ENCODE data around the gene NUP133. TPM values are rescaled to one million over a fixed set of nuclear protein-coding genes. Genes with fewer than 3 reads are reported as not detected.

NUP133 gene
- total RNA-seq, 4 donors from 2014 or later: 15.4 to 40.4 (median 25.5) TPM

GRCh38 chr1:229411434-229412055, 96.6 kb downstream of the NUP133 start:
- no peak overlapping the region for H3K4me3 ChIP-seq
- H3K27ac ChIP-seq: no peak overlapping the region
- no peak for DNase-seq
- no peaks in the 10 kb centered on the region for H3K36me3 ChIP-seq
- H3K27me3 ChIP-seq: peaks cover 0 to 4% of the 10 kb centered on the region in 2 donors
- peaks cover 0 to 33% (median 0%) of the 10 kb centered on the region in 4 donors for H3K4me1 ChIP-seq
- TF ChIP-seq, protein P1, sequence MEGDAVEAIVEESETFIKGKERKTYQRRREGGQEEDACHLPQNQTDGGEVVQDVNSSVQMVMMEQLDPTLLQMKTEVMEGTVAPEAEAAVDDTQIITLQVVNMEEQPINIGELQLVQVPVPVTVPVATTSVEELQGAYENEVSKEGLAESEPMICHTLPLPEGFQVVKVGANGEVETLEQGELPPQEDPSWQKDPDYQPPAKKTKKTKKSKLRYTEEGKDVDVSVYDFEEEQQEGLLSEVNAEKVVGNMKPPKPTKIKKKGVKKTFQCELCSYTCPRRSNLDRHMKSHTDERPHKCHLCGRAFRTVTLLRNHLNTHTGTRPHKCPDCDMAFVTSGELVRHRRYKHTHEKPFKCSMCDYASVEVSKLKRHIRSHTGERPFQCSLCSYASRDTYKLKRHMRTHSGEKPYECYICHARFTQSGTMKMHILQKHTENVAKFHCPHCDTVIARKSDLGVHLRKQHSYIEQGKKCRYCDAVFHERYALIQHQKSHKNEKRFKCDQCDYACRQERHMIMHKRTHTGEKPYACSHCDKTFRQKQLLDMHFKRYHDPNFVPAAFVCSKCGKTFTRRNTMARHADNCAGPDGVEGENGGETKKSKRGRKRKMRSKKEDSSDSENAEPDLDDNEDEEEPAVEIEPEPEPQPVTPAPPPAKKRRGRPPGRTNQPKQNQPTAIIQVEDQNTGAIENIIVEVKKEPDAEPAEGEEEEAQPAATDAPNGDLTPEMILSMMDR (IDR thresholded peaks at IDR 0.05): no peak
- no peak for TF ChIP-seq POLR2A (IDR thresholded peaks at IDR 0.05)
- H3K9me3 ChIP-seq: no peaks in the 10 kb centered on the region

- H3K27ac ChIP-seq: no peak overlapping the region
- H3K4me3 ChIP-seq: no peak overlapping the region
- peaks cover 0 to 4% of the 10 kb centered on the region in 2 donors for H3K27me3 ChIP-seq
- TF ChIP-seq POLR2A (IDR thresholded peaks at IDR 0.05): no peak
- TF ChIP-seq, protein P1 (IDR thresholded peaks at IDR 0.05): no peak
- peaks cover 0 to 33% (median 0%) of the 10 kb centered on the region in 4 donors for H3K4me1 ChIP-seq
- H3K9me3 ChIP-seq: no peaks in the 10 kb centered on the region
- no peaks in the 10 kb centered on the region for H3K36me3 ChIP-seq
- no peak for DNase-seq
Measured at GRCh38 chr1:229410692-229411433, 97.3 kb downstream of the NUP133 start.

DNA sequence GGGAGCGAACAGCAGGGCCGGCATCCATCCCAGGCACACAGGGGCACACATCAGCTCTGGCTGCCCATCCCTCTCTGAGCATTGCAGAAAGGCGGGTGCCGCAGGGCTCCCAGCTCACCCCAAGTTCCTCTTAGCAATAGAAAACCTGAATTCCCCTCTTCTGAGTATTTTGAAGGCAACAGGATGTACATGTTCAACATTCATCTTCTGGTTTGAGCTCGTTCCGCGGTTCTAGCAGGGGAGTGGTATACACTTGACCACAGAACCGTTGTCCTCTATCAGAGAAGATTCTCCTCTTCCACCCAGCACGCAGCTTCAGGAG, 97.8 kb downstream of the NUP133 start:
- H3K4me1 ChIP-seq: peaks cover 0 to 33% (median 0%) of the 10 kb centered on the region in 4 donors
- no peak overlapping the region for H3K27ac ChIP-seq
- TF ChIP-seq, protein P1 (IDR thresholded peaks at IDR 0.05): no peak
- no peak for TF ChIP-seq POLR2A (IDR thresholded peaks at IDR 0.05)
- H3K4me3 ChIP-seq: no peak overlapping the region
- H3K9me3 ChIP-seq: no peaks in the 10 kb centered on the region
- H3K27me3 ChIP-seq: peaks cover 0 to 4% of the 10 kb centered on the region in 2 donors
- no peaks in the 10 kb centered on the region for H3K36me3 ChIP-seq
- no peak for DNase-seq

DNA sequence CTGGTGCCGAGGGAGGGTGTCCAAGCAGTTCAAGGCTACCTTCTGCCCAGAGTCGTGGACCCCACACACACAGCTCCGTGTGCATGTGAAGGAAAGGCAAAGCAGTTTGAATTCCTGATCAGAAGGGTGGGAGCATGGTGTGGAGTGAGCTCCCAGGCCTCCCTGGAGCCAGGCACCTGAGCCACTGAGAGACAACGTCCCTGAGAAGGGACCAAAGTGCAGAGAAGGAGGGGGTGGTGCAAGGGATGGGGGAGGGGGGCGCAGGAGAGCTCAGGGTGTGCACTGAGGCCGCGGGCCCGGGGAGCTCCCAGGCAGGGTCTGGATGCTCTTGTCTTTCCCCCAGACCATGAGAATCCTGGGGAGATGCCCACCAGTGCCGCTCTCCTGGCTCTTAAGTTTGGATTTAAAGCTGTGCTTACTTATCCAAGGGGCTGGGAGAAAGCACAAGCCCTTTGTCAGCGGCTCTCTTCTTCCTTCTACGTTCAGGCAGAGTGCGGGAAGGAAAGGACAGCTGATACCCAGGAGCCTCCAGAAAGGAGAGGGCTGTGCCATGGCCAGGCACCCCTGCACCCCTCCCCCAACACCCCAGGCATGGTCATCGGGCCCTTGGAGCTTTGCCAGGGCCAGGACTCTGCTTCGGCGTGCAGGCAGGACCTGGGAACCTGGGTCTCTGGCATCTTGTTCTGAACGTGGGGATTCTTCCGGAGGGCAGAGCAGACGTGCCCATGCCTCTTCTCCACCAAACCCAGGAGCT, 98.3 kb downstream of the NUP133 start:
- Histone ChIP-seq H3K36me3 (no peaks in the 10 kb centered on the region), H3K27me3 (peaks cover 0 to 4% of the 10 kb centered on the region in 2 donors), H3K27ac (no peak overlapping the region), H3K4me3 (no peak overlapping the region), H3K4me1 (peaks cover 0 to 33% (median 0%) of the 10 kb centered on the region in 4 donors), H3K9me3 (no peaks in the 10 kb centered on the region)
- TF ChIP-seq, protein P1 (IDR thresholded peaks at IDR 0.05): no peak
- TF ChIP-seq POLR2A (IDR thresholded peaks at IDR 0.05): no peak
- no peak for DNase-seq

- DNase-seq: no peak
- no peaks in the 10 kb centered on the region for H3K9me3 ChIP-seq
Measured at GRCh38 chr1:229408458-229409037, 99.6 kb downstream of the NUP133 start.

More at GRCh38 chr1:229408458-229409037, 99.6 kb downstream of the NUP133 start:
- Histone ChIP-seq H3K36me3 (no peaks in the 10 kb centered on the region), H3K4me1 (peaks cover 0 to 33% (median 0%) of the 10 kb centered on the region in 4 donors), H3K27me3 (peaks cover 0 to 4% of the 10 kb centered on the region in 2 donors), H3K4me3 (no peak overlapping the region), H3K27ac (no peak overlapping the region)
- TF ChIP-seq POLR2A (IDR thresholded peaks at IDR 0.05): no peak
- TF ChIP-seq, protein P1 (IDR thresholded peaks at IDR 0.05): no peak
